Stimulated activated naive CD4-positive, alpha-beta T cell (primary cell): ENCODE measurements around the gene IFT122.

ENCODE experiments used
- DNase-seq, 6 experiments: peaks; one replicate each; lab custom pipeline; 2025; lab: John Stamatoyannopoulos, UW

Gene IFT122

DNA sequence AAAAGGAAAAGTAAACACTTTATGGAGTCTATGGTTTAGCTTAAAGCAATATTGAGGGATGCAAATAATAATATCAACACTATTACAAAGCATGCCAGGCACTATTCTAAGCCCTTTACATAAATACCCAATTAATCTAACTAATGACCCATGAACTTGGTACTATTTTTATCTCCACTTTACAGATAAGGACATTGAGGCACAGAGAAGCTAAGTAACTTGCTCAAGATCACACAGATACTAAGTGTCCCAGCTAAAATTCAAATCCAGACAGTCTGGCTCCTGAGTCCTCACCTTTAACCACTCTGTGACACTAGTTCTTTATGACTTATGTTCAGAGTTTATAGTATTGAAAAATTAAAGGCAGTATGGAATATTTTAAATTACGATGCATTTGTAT, 5.9 kb upstream of the IFT122 start:
- DNase-seq, result no peak

DNA sequence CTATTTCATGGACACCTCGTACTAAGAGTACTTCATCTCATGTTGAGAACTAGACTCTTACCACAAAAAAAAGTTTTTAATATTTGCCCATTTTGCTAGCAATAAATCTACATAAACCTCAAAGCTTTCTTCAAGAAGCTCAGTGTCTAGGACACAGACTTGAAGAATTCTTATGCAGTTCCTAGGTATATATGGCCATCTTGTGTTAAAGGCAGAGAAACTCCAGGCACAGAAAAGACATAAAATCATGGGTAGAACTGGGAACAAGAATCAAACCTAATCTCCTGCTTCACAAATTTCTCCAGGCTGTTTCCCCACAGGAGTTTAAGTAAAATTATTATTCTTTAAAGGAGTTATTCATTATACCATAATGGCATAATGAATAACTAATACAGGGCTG, 4.7 kb upstream of the IFT122 start:
- no peak for DNase-seq

DNA sequence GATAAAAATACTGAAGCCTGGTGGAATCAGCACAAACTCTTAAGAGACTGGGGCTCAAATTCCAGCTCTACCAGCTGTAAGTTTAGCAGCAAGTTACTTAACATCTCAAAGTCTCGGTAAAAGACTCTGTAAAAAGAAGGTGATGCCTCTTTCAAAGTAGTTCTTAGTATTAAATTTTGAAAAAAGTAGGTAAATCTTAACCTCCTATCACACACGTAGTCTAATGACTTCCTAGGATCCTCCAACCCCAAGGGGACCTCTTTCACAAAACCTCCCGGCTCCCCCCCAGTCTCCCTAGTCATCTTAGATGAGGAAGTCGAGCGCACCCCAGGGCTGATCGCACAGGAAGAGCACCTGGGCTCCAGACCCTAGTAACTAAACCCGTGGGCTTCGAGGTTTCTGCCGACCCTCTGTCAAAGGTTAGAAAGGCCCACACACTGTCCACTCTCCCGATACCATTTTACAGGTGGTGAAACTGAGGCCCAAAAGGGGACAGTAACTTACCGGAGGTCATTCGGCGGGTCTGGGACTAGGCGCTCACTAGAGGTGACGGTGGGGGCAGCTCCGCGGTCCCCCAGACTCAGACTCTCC, 703 bp upstream of the IFT122 start:
- DNase-seq, result peak in 3 of 6 experiments; percentile 37 to 45 (median 38)

DNA sequence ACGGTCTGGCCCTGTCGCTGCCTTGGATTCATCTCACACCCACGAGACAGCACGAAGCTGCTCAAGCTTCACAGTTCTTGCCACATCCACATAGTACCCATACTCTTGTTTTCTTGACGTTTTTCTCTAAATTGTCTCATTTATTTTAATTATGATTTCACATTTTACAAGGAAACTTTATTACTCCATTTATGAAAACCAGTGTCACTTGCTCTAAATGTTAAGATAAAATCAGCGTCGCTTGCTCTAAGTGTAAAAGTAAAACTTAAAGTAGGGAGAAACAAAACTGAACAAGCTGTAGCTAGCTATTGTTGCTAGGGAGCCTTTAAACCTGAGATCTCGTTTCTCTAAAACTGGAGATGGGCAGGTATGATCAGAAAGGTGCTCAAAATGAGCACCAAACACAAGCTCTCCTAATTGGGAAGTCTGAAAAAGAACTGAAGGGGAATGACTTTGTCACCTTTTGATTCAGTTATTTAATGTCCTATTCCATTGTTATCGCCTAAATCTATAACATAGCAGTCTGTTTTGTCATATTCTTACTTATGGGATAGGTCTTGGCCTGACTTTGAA, 680 bp downstream of the IFT122 start:
- peak in 1 of 6 experiments; percentile 21 for DNase-seq

DNA sequence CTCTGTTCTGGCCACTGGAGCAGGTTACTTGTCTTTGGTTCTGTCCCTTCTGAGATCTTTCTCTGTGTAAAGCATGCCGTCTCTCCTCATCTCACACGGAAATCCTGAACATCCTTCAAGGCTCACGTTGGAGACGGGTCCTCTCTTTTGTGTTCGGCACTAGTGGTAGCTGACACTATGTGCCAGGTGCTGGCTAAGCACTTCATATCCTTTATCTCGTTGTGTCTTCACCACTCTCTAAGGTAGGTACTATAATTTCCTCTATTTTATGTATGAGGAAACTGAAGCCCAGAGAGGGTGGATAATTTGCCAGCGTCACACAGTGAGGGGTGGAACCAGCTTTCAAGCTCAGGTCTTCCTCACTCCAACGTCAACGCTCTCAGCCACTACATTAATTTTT, 1.2 kb downstream of the IFT122 start:
- DNase-seq, result peak in 4 of 6 experiments; percentile 12 to 46 (median 21)

DNA sequence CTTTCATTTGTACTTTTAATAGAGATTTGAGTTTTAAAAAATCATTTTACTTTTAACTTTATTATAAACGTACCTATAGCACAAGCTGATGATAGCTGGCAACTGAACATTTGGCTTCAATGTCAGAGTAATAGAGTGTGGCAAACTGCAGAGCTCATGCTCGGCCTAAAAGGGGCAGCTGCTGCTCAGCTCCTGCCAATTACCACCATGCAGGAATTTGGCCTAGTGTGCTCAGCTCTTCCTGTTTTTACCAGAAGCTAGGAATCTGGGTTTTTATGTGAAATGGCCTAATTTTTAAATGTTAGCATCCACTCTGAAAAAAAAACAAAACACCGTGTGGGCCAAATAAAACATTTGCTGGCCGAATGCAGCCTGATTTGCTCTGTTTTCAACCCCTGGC, 1.8 kb downstream of the IFT122 start:
- DNase-seq, result no peak

DNA sequence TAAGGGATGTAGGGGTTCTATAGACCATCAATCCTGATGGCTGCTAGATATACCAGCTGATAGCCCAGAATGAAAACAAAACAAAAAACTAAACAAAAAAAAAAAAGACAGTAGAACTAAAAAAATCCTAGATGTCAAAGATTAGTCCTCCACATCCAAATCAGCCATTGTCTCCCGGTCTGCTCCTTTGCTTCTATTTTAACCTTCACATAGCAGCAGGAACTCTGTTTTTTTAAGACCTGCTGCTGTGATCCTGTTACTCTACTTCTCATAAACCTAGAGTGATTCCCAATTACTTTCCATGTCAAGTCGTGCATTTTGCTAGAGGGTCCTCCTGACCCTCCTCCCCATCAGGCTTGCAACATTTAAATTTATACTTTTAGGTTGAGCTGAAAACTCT, 2.5 kb downstream of the IFT122 start:
- no peak for DNase-seq

DNA sequence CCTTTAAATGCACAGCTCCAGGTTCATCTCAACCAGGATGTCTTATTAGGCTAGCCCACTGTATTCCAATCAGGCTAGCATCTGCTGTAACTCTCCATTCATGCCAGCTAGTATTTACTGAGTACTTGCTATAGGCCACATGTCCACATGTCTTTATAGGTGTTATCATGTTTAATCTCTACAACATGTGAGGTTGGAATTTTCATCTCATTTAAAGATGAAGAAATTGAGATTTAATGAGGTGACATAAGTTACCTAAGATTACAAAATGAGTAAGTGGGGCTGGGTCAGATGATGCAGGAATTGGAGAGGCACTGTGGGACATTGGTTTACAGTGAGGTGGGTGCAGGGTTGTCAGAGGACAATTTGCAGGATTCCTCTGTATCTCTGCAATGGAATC, 2.9 kb downstream of the IFT122 start:
- no peak for DNase-seq

DNA sequence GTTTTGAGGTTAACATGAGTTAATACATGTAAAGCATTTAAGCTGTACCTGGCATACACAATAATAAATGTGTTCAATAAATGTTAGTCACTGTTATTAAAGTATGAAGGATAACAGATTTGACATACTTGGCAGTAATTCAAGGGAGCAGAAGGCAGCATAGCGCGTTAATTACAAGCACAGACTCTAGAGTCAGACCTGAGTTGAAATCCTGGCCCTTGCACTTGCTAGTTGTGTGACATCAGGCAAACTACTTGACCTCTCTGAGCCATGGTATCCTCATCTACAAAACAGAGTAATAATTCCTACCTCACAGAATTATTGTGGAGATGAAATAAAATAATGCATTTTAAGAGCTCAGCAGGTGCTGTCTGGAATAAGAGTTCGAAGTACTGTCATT, 5.4 kb downstream of the IFT122 start:
- no peak for DNase-seq

DNA sequence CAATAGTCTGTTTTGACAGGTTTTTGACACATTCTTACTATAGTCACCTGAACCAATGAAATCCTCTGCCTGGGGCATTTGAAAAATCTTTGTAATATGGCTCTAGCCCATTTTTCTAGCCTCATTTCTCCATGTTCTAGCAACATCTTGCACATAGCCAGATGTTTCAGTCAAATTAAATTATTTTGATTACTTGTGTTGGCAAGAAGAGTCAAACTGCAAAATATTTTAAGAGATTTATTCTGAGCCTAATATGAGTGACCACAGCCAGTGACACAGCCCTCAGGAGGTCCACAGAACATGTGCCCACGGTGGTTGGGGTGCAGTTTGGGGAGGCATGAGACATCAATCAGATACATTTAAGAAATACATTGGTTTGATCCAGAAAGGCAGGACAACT, 6.9 kb downstream of the IFT122 start:
- no peak for DNase-seq

DNA sequence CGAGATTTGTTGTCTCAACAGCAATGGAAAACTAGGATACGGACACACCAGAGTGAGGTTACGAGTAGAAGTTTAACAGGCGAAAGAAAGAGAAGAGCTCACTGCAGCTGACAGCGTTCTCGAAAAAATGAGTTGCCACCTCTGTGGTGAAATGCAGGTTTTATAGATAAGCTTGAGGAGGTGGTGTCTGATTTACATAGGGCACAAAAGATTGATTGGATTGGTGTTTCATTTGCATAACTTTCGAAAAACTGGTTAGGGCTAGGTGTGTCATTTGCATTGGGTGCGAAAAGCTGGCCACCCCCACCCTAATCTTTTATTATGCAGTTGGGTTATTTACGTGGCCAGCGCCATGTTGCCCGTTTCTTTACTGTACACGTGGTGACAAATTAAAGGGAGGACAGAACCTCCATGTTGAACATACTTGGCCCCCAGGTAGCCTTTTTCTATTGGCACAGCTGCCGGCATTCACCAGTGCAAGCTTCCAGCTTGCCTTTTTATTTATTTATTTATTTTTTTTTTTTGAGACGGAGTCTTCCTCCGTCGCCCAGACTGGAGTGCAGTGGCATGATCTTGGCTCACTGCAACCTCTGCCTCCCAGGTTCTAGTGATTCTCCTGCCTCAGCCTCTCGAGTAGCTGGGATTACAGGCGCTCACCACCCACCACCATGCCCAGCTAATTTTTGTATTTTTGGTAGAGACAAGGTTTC, 8.3 kb downstream of the IFT122 start:
- no peak for DNase-seq

DNA sequence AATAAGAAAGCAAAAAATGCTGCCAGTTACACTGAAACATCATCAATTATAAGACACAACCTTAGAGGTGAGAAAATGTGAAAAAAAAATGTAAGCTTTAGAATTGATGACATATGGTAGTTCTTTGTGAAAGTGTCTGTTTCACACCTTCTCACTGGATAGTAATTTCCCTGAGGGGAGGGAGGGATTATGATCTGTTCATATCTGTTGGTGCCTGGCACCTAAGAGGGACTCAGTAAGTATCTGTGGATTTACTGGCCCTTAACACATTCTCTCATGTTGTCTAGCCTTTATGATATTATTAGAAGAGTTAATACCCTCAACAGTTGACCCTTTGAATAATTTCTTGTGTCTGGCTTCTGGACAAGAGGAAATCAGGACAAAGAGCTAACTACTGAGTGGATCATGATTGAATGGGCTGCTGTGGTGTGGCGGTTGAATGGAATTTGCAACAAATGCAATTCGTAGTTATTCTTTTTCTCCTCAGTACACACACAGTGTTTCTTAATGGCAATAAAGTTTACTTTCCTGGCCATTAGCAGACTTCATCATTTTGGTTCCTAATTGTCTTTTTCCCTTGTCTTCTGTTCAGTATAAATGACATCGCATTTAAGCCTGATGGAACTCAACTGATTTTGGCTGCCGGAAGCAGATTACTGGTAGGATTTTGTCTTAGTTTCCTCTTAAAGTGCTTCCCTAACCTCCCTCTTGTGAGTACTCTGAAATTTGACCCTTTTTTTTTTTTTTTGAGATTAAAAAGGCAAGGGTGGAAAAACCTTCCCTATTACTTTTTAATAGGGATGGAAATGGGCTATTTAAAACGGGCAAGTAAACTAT, 9.5 kb downstream of the IFT122 start:
- no peak for DNase-seq

DNA sequence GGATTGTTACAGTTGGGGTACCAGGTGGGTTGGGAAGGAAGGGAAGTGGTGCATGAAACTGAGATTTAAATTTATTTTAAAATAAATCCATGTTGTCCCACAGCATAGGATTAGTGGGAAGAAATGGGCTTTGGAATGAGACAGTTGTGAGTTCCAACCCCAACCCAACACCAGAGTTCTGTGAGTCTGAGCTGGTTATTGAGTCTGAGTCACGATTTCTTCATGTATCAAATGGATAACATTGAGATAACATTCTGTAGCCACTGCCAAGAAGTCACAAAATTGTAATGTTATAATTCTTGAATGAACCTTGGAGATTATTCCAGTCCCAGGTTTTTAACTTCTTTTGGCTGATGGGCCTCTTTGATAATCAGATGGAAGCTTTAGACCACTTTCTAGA, 13.7 kb downstream of the IFT122 start:
- DNase-seq, result no peak

DNA sequence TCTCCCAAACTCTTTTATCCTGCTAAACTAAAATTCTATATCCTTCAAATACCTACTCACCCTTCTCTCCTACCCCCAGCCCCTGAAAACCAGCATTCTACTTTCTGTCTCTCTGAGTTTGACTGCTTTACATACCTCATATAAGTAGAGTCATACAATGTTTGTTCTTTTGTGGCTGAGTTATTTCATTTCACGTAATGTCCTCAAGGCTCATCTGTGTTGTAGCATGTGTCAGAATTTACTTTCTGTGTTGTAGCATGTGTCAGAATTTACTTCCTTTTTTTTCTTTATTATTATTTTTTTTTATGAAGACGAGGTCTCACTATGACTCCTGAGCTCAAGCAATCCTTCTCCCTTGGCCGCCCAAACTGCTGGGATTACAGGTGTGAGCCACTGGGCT, 20.1 kb downstream of the IFT122 start:
- DNase-seq, result no peak

DNA sequence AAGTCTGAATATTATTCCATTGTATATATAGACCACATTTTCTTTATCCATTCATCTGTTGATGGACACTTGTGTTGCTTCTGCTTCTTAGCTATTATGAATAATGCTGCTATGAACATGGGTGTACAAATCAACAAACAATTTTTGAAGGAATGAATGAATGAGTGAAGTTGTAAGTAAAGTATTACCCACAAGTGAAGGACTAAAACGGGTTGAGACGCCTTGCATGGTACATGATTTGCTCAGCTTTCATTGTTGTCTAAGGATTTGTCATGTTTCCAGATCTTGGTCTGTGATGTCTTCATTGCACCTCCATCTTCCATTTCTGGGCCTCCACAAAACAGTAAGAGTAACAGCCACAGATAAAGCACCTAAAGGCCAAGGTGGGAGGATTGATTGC, 20.5 kb downstream of the IFT122 start:
- DNase-seq, result no peak

DNA sequence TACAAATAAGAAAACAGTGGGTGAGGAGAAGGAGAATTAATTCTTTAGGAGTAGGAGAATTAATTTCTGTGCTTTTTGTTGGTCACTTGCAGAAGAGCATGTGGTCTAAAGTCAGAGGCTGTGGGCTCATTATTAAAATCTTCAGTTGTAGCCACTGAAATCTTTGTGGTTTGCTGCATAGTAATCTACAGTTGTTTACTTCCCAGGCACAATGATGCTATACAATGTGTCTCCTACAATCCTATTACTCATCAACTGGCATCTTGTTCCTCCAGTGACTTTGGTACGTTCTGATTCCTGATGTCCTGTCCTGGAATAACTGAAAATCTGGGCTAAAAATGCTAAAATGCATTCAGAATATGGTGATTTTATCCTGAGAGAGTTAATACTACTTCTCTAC, 21.0 kb downstream of the IFT122 start:
- DNase-seq, result no peak

DNA sequence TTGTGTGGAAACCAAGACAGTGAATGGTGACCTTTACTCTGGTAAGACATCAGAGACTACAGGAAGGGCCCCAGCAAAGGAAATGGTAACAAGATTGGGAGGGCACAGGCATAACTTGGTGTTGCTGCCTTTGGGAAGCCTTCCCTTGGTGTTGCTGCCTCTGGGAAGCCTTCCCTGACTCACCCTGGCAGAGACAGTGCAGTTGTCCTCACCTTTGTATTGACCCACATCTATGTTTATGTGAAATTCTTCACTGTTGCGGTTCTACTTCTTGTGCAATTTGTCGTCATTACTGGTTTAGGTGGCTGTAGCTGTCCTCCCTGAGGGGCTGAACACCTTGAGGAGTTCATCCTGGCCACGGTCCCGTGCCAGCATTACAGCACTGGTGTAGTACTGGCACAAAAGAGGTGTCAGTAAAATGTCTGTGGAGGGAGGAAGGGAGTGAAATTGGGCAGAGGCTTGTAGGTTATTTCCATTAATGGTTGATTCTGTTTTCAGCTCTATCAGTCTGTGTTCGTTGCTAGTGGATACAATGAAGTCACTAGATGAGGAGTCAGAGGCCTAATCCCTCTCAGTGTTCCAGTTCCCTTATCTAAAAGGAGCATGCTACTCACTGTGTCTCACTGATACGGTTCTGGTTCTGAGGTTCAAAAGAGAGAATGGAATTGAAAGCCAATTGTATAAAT, 21.6 kb downstream of the IFT122 start:
- no peak for DNase-seq

DNA sequence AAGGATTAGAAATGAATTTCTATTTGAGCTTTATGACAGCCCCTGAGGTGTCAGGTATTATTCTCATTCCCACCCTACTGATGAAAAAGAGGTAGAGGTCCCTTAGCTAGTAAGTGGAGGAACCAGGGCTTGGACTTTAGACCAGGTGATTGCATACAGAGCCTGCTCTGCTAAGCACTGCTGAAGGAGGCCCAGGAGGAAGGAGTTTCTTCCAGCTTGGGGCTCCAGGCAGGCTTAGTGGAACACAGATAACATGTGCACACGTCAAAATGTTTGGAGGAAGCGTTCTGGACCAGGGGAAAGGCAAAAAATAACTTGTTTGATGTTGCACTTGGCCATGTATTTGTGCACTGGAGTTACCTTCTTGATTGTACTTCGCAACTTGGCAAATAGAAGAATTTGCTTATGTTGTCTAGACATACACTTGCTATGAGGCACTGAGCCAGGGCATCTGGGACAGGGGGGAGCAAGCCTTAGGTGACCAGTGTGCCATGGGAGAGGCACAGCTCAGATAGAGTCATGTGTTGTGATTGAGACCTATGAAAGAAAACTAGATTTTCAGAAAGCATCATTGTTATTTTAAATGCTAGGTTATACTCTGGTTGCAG, 22.4 kb downstream of the IFT122 start:
- no peak for DNase-seq

DNA sequence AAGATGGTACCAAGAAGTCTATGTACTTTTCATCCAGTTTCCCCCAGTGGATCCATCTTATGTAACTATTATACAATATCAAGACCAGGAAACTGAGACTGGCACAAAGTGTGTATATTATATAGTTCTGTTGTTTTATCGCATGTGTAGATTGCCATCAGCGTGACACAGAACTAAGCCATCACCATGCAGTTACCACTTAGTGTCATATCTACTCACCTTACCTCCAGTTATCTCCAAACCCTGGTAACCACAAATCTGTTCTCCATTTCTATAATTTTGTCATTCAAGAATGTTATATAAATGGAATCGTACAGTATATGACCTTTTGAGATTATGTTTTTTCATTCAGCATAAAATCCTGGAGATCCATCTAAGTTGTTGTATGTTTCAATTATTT, 23.1 kb downstream of the IFT122 start:
- no peak for DNase-seq

DNA sequence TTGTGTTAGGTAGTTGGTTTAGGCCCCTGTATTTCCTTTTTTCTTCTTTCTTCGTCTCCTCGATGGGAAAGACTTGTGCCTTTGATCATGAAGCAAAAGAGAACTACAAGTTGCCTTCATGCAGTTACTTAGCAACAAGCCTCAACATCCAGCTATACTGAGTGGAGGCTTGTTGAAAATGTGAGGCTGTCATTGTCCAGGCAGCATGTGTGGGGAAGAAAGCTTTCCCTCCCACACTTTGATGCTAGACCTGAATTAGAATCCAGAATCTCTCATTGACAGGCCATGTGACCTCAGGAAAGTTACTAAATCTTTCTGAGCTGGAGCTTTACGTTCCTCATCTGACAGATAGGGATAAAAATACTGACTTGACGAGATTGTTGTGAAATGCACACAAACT, 23.7 kb downstream of the IFT122 start:
- no peak for DNase-seq

DNA sequence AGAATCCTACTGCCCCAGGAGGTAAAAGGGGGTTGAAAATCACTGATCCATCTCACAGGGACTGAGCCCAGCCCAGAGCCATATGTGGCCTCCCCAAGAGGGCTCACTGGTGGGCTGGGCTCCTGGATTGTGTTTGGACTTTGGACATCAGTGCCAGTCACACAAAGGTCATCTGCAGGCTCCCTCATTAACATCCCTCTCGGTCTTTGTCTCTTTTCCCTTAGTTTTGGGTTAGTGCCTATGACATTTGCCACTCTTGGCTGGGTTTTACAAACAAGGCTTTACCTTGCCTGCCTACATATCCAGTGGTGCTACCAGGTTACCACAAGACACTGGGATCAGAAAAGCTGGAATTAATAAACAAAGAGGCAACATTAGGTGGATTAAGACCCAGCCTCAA, 27.9 kb downstream of the IFT122 start:
- DNase-seq, result no peak

DNA sequence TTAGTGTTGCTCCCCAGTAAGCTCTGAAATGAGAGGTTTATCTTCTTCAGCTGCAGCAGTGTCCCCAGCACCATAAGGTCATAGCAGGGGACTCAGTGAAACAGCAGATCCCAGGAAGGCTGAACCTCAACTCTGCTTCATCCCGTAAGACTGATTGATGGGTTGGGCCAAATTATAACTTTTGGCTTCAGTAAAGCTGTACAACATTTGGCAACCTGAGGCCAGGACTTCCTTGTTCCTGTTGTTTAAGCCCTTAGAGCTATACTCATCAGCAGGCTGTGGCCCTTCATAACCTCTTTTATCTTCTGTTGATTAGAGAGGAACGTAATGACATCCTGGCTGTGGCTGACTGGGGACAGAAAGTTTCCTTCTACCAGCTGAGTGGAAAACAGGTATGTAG, 29.0 kb downstream of the IFT122 start:
- peak in 3 of 6 experiments; percentile 8 to 34 (median 10) for DNase-seq
